HepG2 (cell line): ENCODE data around the gene PTGES3. TPM values are rescaled to one million over a fixed set of nuclear protein-coding genes. Genes with fewer than 3 reads are reported as not detected.

Experiments
- AKAP8 ChIP-seq: sonication (generic); formaldehyde crosslinking; IDR thresholded peaks from 2 replicates; pipeline ENCODE4 v1.5.1; 2020; ENCODE audit warnings: mild to moderate bottlenecking, missing genetic modification reagents
- ASH2L ChIP-seq: fragments of 300-600, 200-600 bp; sonication (generic); IDR thresholded peaks from 2 replicates; pipeline ENCODE4 v1.7.0; 2017; ENCODE audit warnings: low read depth, mild to moderate bottlenecking, moderate library complexity, mixed read lengths, low read length; ENCODE audit not compliant: insufficient read length
- HES4 ChIP-seq: sonication (generic); formaldehyde crosslinking; IDR thresholded peaks from 2 replicates; pipeline ENCODE4 v1.9.0; 2021; ENCODE audit warnings: mild to moderate bottlenecking, missing genetic modification reagents, borderline replicate concordance
- KLF13 ChIP-seq: sonication (generic); formaldehyde crosslinking; IDR thresholded peaks from 2 replicates; pipeline ENCODE4 v1.4.0; 2020; ENCODE audit warnings: mild to moderate bottlenecking, missing genetic modification reagents
- RBFOX2 ChIP-seq: fragments of 200-400 bp; formaldehyde crosslinking; IDR thresholded peaks from 2 replicates; pipeline ENCODE4 v1.6.1; 2017; ENCODE audit warnings: low read depth, mild to moderate bottlenecking, low read length
- REXO4 ChIP-seq: sonication (generic); formaldehyde crosslinking; IDR thresholded peaks from 2 replicates; pipeline ENCODE4 v1.8.0; 2022; ENCODE audit warnings: missing genetic modification reagents, mild to moderate bottlenecking, borderline replicate concordance
- ZNF10 ChIP-seq: sonication (generic); formaldehyde crosslinking; IDR thresholded peaks from 2 replicates; pipeline ENCODE4 v1.4.0; 2020; ENCODE audit warnings: mild to moderate bottlenecking, low read depth, missing genetic modification reagents, borderline replicate concordance
- ZNF234 ChIP-seq: sonication (generic); formaldehyde crosslinking; conservative IDR thresholded peaks from 2 replicates; pipeline ENCODE4 v1.5.1; 2020; ENCODE audit warnings: mild to moderate bottlenecking, missing genetic modification reagents
- ZNF468 ChIP-seq: sonication (generic); formaldehyde crosslinking; IDR thresholded peaks from 2 replicates; pipeline ENCODE4 v1.8.0; 2022; ENCODE audit warnings: mild to moderate bottlenecking, moderate library complexity, missing genetic modification reagents
- ZNF839 ChIP-seq: sonication (generic); formaldehyde crosslinking; IDR thresholded peaks from 2 replicates; pipeline ENCODE4 v1.4.0; 2020; ENCODE audit warnings: missing genetic modification reagents, mild to moderate bottlenecking, borderline replicate concordance
- polyA plus RNA-seq, 8 experiments: library from polyadenylated mRNA; depleted of rRNA in 3 of 8; stranded (reverse) in 7 of 8; unstranded in 1 of 8; fragments of >200 nt; fragmentation: Illumina TruSeq in 4 of 8; extraction: Trizol in 4 of 8; gene quantifications; 2 replicates each; pipeline versions ENCODE4 v1.2.1 to v1.2.3, GENCODE V29; 2011 to 2016; ENCODE audit warnings: low read depth in 4 of 8, missing spikeins in 1 of 8, mixed read lengths in 1 of 8; ENCODE audit not compliant: insufficient read depth in 1 of 8
- total RNA-seq, 5 experiments: library from RNA; depleted of rRNA; stranded (reverse); fragments of >200 nt; fragmentation: Illumina TruSeq; extraction: Trizol; gene quantifications; 2 replicates each; pipeline ENCODE4 v1.2.3, GENCODE V29; 2016; ENCODE audit warnings: low read depth in 1 of 5
- TF ChIP-seq, protein P1 (sequence below): sonication (generic); formaldehyde crosslinking; IDR thresholded peaks from 2 replicates; pipeline ENCODE4 v1.5.0; 2020; ENCODE audit warnings: missing genetic modification reagents
- TF ChIP-seq, protein P2 (sequence below): sonication (generic); formaldehyde crosslinking; conservative IDR thresholded peaks from 2 replicates; pipeline ENCODE4 v1.8.1; 2023; ENCODE audit warnings: missing genetic modification reagents
- TF ChIP-seq, protein P3 (sequence below): sonication (generic); formaldehyde crosslinking; IDR thresholded peaks from 2 replicates; pipeline ENCODE4 v1.4.0; 2020; ENCODE audit warnings: missing genetic modification reagents, mild to moderate bottlenecking, borderline replicate concordance
- TF ChIP-seq, protein P4 (sequence below): fragments of 450-650 bp; IDR thresholded peaks from 2 replicates; pipeline ENCODE4 v1.6.1; 2017
- TF ChIP-seq, protein P5 (sequence below): sonication (generic); formaldehyde crosslinking; IDR thresholded peaks from 2 replicates; pipeline ENCODE4 v1.5.0; 2020; ENCODE audit warnings: mild to moderate bottlenecking, low read depth, missing genetic modification reagents, borderline replicate concordance
- TF ChIP-seq, protein P6 (sequence below): sonication (generic); formaldehyde crosslinking; IDR thresholded peaks from 2 replicates; pipeline ENCODE4 v1.4.0; 2020; ENCODE audit warnings: missing genetic modification reagents
- TF ChIP-seq, protein P7 (sequence below): sonication (generic); formaldehyde crosslinking; conservative IDR thresholded peaks from 2 replicates; pipeline ENCODE4 v1.4.0; 2020; ENCODE audit warnings: missing genetic modification reagents

PTGES3 gene
- total and polyA plus RNA-seq, 2 of the 13 experiments (the other 11 are each of a cell fraction or from before 2014, with no cell fraction given), result 54.4 to 159 TPM

DNA sequence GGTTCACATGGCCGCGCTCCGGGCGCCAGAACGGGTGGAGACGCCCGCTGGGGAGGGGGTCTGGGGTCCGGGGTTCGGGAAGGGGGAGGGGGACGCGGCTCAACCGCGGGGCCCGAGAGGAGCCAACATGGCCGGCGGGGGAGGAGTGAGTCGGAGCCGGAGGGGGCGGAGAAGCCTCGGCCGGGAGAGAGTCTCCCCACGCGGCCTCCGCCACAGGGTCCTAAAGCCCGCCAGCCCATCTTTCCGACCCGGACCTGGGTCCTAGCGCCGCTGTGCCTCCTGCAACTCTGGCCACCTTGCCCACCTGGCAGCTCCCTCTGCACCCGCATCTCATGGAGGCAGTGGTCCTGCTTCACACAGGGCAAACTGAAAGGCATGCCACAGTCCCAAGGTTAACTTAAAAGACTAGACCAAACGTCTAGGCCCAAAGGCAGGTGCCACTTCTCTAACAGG, 57.9 kb downstream of the PTGES3 start, which contains the start of gene BAZ2A (continued):
- TF ChIP-seq ASH2L, result peak; percentile 58
- TF ChIP-seq, protein P1, sequence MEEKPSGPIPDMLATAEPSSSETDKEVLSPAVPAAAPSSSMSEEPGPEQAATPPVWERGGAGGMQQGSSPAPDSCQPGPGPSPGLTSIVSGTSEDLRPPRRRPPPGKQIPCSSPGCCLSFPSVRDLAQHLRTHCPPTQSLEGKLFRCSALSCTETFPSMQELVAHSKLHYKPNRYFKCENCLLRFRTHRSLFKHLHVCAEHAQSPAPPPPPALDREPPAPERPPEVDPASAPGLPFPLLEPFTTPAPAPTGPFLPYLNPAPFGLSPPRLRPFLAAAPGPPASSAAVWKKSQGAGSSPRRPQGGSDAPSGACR (CRISPR knock-in tag), result no peak
- no peak for TF ChIP-seq KLF13 (CRISPR knock-in tag)
- TF ChIP-seq, protein P2, sequence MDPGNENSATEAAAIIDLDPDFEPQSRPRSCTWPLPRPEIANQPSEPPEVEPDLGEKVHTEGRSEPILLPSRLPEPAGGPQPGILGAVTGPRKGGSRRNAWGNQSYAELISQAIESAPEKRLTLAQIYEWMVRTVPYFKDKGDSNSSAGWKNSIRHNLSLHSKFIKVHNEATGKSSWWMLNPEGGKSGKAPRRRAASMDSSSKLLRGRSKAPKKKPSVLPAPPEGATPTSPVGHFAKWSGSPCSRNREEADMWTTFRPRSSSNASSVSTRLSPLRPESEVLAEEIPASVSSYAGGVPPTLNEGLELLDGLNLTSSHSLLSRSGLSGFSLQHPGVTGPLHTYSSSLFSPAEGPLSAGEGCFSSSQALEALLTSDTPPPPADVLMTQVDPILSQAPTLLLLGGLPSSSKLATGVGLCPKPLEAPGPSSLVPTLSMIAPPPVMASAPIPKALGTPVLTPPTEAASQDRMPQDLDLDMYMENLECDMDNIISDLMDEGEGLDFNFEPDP (CRISPR knock-in tag), result no peak
- TF ChIP-seq RBFOX2, result peak; percentile 61
- peak; percentile 80; the same call in 1 of the 2 replicates for TF ChIP-seq AKAP8 (CRISPR knock-in tag)
- TF ChIP-seq ZNF839 (CRISPR knock-in tag), result no peak
- TF ChIP-seq, protein P3, sequence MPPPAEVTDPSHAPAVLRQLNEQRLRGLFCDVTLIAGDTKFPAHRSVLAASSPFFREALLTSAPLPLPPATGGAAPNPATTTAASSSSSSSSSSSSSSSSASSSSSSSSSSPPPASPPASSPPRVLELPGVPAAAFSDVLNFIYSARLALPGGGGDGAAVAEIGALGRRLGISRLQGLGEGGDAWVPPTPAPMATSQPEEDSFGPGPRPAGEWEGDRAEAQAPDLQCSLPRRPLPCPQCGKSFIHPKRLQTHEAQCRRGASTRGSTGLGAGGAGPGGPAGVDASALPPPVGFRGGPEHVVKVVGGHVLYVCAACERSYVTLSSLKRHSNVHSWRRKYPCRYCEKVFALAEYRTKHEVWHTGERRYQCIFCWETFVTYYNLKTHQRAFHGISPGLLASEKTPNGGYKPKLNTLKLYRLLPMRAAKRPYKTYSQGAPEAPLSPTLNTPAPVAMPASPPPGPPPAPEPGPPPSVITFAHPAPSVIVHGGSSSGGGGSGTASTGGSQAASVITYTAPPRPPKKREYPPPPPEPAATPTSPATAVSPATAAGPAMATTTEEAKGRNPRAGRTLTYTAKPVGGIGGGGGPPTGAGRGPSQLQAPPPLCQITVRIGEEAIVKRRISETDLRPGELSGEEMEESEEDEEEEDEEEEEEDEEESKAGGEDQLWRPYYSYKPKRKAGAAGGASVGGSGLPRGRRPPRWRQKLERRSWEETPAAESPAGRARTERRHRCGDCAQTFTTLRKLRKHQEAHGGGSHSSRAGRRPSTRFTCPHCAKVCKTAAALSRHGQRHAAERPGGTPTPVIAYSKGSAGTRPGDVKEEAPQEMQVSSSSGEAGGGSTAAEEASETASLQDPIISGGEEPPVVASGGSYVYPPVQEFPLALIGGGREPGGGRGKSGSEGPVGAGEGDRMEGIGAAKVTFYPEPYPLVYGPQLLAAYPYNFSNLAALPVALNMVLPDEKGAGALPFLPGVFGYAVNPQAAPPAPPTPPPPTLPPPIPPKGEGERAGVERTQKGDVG (CRISPR knock-in tag), result no peak
- no peak for TF ChIP-seq REXO4 (CRISPR knock-in tag)
- TF ChIP-seq, protein P4, sequence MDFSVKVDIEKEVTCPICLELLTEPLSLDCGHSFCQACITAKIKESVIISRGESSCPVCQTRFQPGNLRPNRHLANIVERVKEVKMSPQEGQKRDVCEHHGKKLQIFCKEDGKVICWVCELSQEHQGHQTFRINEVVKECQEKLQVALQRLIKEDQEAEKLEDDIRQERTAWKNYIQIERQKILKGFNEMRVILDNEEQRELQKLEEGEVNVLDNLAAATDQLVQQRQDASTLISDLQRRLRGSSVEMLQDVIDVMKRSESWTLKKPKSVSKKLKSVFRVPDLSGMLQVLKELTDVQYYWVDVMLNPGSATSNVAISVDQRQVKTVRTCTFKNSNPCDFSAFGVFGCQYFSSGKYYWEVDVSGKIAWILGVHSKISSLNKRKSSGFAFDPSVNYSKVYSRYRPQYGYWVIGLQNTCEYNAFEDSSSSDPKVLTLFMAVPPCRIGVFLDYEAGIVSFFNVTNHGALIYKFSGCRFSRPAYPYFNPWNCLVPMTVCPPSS, result no peak
- TF ChIP-seq HES4, result no peak
- TF ChIP-seq ZNF10 (CRISPR knock-in tag), result no peak
- TF ChIP-seq ZNF468, result no peak
- TF ChIP-seq, protein P5, sequence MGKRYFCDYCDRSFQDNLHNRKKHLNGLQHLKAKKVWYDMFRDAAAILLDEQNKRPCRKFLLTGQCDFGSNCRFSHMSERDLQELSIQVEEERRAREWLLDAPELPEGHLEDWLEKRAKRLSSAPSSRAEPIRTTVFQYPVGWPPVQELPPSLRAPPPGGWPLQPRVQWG, result no peak
- TF ChIP-seq, protein P6, sequence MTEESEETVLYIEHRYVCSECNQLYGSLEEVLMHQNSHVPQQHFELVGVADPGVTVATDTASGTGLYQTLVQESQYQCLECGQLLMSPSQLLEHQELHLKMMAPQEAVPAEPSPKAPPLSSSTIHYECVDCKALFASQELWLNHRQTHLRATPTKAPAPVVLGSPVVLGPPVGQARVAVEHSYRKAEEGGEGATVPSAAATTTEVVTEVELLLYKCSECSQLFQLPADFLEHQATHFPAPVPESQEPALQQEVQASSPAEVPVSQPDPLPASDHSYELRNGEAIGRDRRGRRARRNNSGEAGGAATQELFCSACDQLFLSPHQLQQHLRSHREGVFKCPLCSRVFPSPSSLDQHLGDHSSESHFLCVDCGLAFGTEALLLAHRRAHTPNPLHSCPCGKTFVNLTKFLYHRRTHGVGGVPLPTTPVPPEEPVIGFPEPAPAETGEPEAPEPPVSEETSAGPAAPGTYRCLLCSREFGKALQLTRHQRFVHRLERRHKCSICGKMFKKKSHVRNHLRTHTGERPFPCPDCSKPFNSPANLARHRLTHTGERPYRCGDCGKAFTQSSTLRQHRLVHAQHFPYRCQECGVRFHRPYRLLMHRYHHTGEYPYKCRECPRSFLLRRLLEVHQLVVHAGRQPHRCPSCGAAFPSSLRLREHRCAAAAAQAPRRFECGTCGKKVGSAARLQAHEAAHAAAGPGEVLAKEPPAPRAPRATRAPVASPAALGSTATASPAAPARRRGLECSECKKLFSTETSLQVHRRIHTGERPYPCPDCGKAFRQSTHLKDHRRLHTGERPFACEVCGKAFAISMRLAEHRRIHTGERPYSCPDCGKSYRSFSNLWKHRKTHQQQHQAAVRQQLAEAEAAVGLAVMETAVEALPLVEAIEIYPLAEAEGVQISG (CRISPR knock-in tag), result peak; percentile 89
- TF ChIP-seq ZNF234 (CRISPR knock-in tag), result no peak
- TF ChIP-seq, protein P7, sequence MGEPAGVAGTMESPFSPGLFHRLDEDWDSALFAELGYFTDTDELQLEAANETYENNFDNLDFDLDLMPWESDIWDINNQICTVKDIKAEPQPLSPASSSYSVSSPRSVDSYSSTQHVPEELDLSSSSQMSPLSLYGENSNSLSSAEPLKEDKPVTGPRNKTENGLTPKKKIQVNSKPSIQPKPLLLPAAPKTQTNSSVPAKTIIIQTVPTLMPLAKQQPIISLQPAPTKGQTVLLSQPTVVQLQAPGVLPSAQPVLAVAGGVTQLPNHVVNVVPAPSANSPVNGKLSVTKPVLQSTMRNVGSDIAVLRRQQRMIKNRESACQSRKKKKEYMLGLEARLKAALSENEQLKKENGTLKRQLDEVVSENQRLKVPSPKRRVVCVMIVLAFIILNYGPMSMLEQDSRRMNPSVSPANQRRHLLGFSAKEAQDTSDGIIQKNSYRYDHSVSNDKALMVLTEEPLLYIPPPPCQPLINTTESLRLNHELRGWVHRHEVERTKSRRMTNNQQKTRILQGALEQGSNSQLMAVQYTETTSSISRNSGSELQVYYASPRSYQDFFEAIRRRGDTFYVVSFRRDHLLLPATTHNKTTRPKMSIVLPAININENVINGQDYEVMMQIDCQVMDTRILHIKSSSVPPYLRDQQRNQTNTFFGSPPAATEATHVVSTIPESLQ (CRISPR knock-in tag), result no peak
